WTC11 (cell line): ENCODE measurements around the gene PSMD14. TPM values are rescaled to one million over a fixed set of nuclear protein-coding genes. Genes with fewer than 3 reads are reported as not detected.
"Not testable (repeated sequence)": the region's sequence is repeated elsewhere in the genome, so short reads cannot be mapped to it uniquely, and the experiment has no call there.

Source experiments
- ATAC-seq: fragments of 200-7000 bp; cut with Tn5 transposase; 2 replicates; pipeline ENCODE4 v1.10.0; 2021; ENCODE audit warnings: mild to moderate bottlenecking, moderate library complexity
- CTCF ChIA-PET: fragments of 300-600 bp; sonication (Branson Sonifier 250); formaldehyde crosslinking; loops from one replicate; lab custom pipeline; 2021; ENCODE audit warnings: antibody characterized with exemption; lab: Charles Lee
- POLR2A ChIA-PET: fragments of 350-600 bp; sonication (Branson Sonifier 250); formaldehyde crosslinking; loops from one replicate; lab custom pipeline; 2021; ENCODE audit warnings: antibody characterized with exemption; lab: Charles Lee
- DNase-seq: peaks from one replicate; pipeline ENCODE4 v3.0.0; 2021; ENCODE audit warnings: low spot score
- H3K27ac Mint-ChIP-seq: 2 replicates; pipeline ENCODE4 v1.8.0; 2021; ENCODE audit warnings: mixed read lengths
- H3K27me3 Mint-ChIP-seq: 2 replicates; pipeline ENCODE4 v1.8.0; 2021; ENCODE audit warnings: low read depth, mild to moderate bottlenecking, moderate library complexity, mixed read lengths
- H3K36me3 Mint-ChIP-seq: 2 replicates; pipeline ENCODE4 v1.8.0; 2021; ENCODE audit warnings: mixed read lengths
- H3K4me1 Mint-ChIP-seq: 2 replicates; pipeline ENCODE4 v1.8.0; 2022; ENCODE audit warnings: mixed read lengths
- H3K4me3 Mint-ChIP-seq: 2 replicates; pipeline ENCODE4 v1.8.0; 2021; ENCODE audit warnings: mild to moderate bottlenecking, moderate library complexity, mixed read lengths
- H3K9me3 Mint-ChIP-seq: 2 replicates; pipeline ENCODE4 v1.8.0; 2021; ENCODE audit warnings: mixed read lengths
- CBFB ChIP-seq: sonication (generic); formaldehyde crosslinking; IDR thresholded peaks from 2 replicates; pipeline ENCODE4 v1.8.1; 2022; ENCODE audit warnings: mild to moderate bottlenecking, low read depth, missing genetic modification reagents
- CTCF ChIP-seq: fragments of 200-600 bp; IDR thresholded peaks from 2 replicates; pipeline ENCODE4 v1.8.0; 2022; ENCODE audit warnings: antibody characterized with exemption
- ESRRA ChIP-seq: sonication (generic); formaldehyde crosslinking; IDR thresholded peaks from 2 replicates; pipeline ENCODE4 v1.8.1; 2022; ENCODE audit warnings: mild to moderate bottlenecking, missing genetic modification reagents, borderline replicate concordance
- FOXP4 ChIP-seq: sonication (generic); formaldehyde crosslinking; IDR thresholded peaks from 2 replicates; pipeline ENCODE4 v1.8.0; 2022; ENCODE audit warnings: mild to moderate bottlenecking, missing genetic modification reagents
- GRHL2 ChIP-seq: fragments of 250-450 bp; sonication (Bioruptor Pico); IDR thresholded peaks from 2 replicates; pipeline ENCODE4 v1.8.0; 2022; ENCODE audit warnings: mild to moderate bottlenecking, moderate library complexity; ENCODE audit not compliant: insufficient replicate concordance, severe bottlenecking
- GTF2I ChIP-seq: fragments of 250-450 bp; sonication (Bioruptor Pico); conservative IDR thresholded peaks from 2 replicates; pipeline ENCODE4 v1.4.0; 2021; ENCODE audit warnings: mild to moderate bottlenecking
- KAT7 ChIP-seq: sonication (generic); formaldehyde crosslinking; IDR thresholded peaks from 2 replicates; pipeline ENCODE4 v1.8.1; 2023; ENCODE audit warnings: missing genetic modification reagents, mild to moderate bottlenecking, borderline replicate concordance
- MAX ChIP-seq: sonication (generic); formaldehyde crosslinking; IDR thresholded peaks from 2 replicates; pipeline ENCODE4 v1.8.0; 2022; ENCODE audit warnings: mild to moderate bottlenecking, missing genetic modification reagents
- NFE2L1 ChIP-seq: sonication (generic); formaldehyde crosslinking; IDR thresholded peaks from 2 replicates; pipeline ENCODE4 v1.8.1; 2023; ENCODE audit warnings: missing genetic modification reagents
- SMAD4 ChIP-seq: sonication (generic); formaldehyde crosslinking; IDR thresholded peaks from 2 replicates; pipeline ENCODE4 v1.8.0; 2022; ENCODE audit warnings: mild to moderate bottlenecking, missing genetic modification reagents
- TP53 ChIP-seq: sonication (generic); formaldehyde crosslinking; IDR thresholded peaks from 2 replicates; pipeline ENCODE4 v1.8.1; 2023; ENCODE audit warnings: mild to moderate bottlenecking, missing genetic modification reagents
- ZNF232 ChIP-seq: sonication (generic); formaldehyde crosslinking; IDR thresholded peaks from 2 replicates; pipeline ENCODE4 v1.8.0; 2022; ENCODE audit warnings: mild to moderate bottlenecking, missing genetic modification reagents
- ZNF512 ChIP-seq: sonication (generic); formaldehyde crosslinking; IDR thresholded peaks from 2 replicates; pipeline ENCODE4 v1.8.1; 2022; ENCODE audit warnings: missing genetic modification reagents, borderline replicate concordance
- total RNA-seq: library from RNA; stranded (reverse); gene quantifications from 3 replicates; pipeline ENCODE4 v1.2.3, GENCODE V29; 2021

The PSMD14 gene
- total RNA-seq, 1 experiment from 2014 or later: 80.5 TPM

- TF ChIP-seq MAX (no peak), TP53 (CRISPR knock-in tag) (no peak)
Observed at GRCh38 chr2:161265874-161266273, 42.4 kb upstream of the PSMD14 start (continued).

GRCh38 chr2:161269111-161269510 lies 39.1 kb upstream of the PSMD14 start:
- ChIA-PET POLR2A (interaction anchor here (0.5 kb wide), 1 partner anchor 260 kb away, joined by 3 read pairs; no protein-coding TSS in a partner anchor), CTCF (no interaction called here)
- no peak overlapping the region for H3K4me3 Mint-ChIP-seq
- H3K9me3 Mint-ChIP-seq: peaks cover 9% of the 10 kb centered on the region
- peaks cover 3% of the 10 kb centered on the region; the same call in 1 of the 2 replicates for H3K4me1 Mint-ChIP-seq
- TF ChIP-seq CBFB (no peak), GTF2I (no peak), ZNF232 (CRISPR knock-in tag) (no peak), FOXP4 (CRISPR knock-in tag) (no peak), KAT7 (CRISPR knock-in tag) (no peak), GRHL2 (CRISPR knock-in tag) (no peak), ZNF512 (CRISPR knock-in tag) (no peak), NFE2L1 (CRISPR knock-in tag) (no peak), SMAD4 (no peak)
- peaks cover 8% of the 10 kb centered on the region for H3K36me3 Mint-ChIP-seq
- ATAC-seq (no peak), DNase-seq (no peak)
- H3K27ac Mint-ChIP-seq: no peak overlapping the region
- H3K27me3 Mint-ChIP-seq: no peaks in the 10 kb centered on the region

GRCh38 chr2:161273038-161273760 lies 35.0 kb upstream of the PSMD14 start:
- POLR2A ChIA-PET: no interaction called here

GRCh38 chr2:161278564-161279229 lies 29.5 kb upstream of the PSMD14 start:
- DNase-seq, H3K27me3 Mint-ChIP-seq, POLR2A ChIA-PET, H3K4me1 Mint-ChIP-seq, H3K9me3 Mint-ChIP-seq, CTCF ChIA-PET, H3K4me3 Mint-ChIP-seq, H3K27ac Mint-ChIP-seq, H3K36me3 Mint-ChIP-seq, ATAC-seq: not testable (repeated sequence)

More at GRCh38 chr2:161273038-161273760, 35.0 kb upstream of the PSMD14 start:
- Mint-ChIP-seq H3K36me3 (peaks cover 8% of the 10 kb centered on the region), H3K4me1 (peaks cover 3% of the 10 kb centered on the region; the same call in 1 of the 2 replicates), H3K9me3 (peaks cover 9% of the 10 kb centered on the region), H3K4me3 (no peak overlapping the region), H3K27me3 (no peaks in the 10 kb centered on the region), H3K27ac (no peak overlapping the region)
- CTCF ChIA-PET: interaction anchor here (0.6 to 1.5 kb wide), 3 partner anchors 20 to 121 kb away, joined by 3 to 8 read pairs (median 4); no protein-coding TSS in a partner anchor
- ATAC-seq (peak; percentile 60), DNase-seq (no peak)
- TF ChIP-seq CTCF (peak; percentile 68), ESRRA (CRISPR knock-in tag) (no peak)

GRCh38 chr2:161279230-161279815 lies 28.9 kb upstream of the PSMD14 start:
- H3K4me3 Mint-ChIP-seq, H3K36me3 Mint-ChIP-seq, H3K9me3 Mint-ChIP-seq, DNase-seq, POLR2A ChIA-PET, H3K4me1 Mint-ChIP-seq, H3K27ac Mint-ChIP-seq, ATAC-seq, H3K27me3 Mint-ChIP-seq, CTCF ChIA-PET: not testable (repeated sequence)

GRCh38 chr2:161280906-161281323 lies 27.3 kb upstream of the PSMD14 start:
- H3K27me3 Mint-ChIP-seq, H3K36me3 Mint-ChIP-seq, H3K4me3 Mint-ChIP-seq, H3K4me1 Mint-ChIP-seq, ATAC-seq, POLR2A ChIA-PET, H3K27ac Mint-ChIP-seq: not testable (repeated sequence)
- peak; percentile 74 for DNase-seq
- CTCF ChIA-PET: interaction anchor here (0.6 to 1.6 kb wide), 7 partner anchors 26 to 275 kb away, joined by 3 to 8 read pairs (median 3); no protein-coding TSS in a partner anchor
- H3K9me3 Mint-ChIP-seq: peaks cover 14% of the 10 kb centered on the region; the same call in 1 of the 2 replicates
